ENCODE results near the gene AKAIN1.

GRCh38 chr18:5103693-5104092, 93.4 kb downstream of the AKAIN1 start:
- TF ChIP-seq EZH2 (IDR thresholded peaks at IDR 0.05; ENCODE audit: borderline replicate concordance), result no peak
- no peak for TF ChIP-seq CTCF (IDR thresholded peaks at IDR 0.05; ENCODE audit: poor library complexity)

All from hepatocyte (in vitro differentiated cells).